NCI-H82 treated with DMSO at 0.1 percent for 48 hours (cell line): ENCODE measurements around the gene MYBPC3.

Experiments
- DNase-seq: peaks from one replicate; lab custom pipeline; 2025; ENCODE audit not compliant: unreplicated experiment; lab: John Stamatoyannopoulos, UW

Gene MYBPC3

GRCh38 chr11:47352556-47352955 lies at the start of gene MYBPC3:
Gene MYBPC3 (minus strand): TSS chr11:47352702. CDS start chr11:47352647, 55 bp downstream.
- no peak for DNase-seq

- DNase-seq: no peak
Observed at GRCh38 chr11:47400768-47401279, 48.3 kb upstream of the MYBPC3 start.

- no peak for DNase-seq
Observed at GRCh38 chr11:47399860-47400767, 47.6 kb upstream of the MYBPC3 start.

- DNase-seq: no peak
Observed at GRCh38 chr11:47398551-47398950, 46.0 kb upstream of the MYBPC3 start.

DNA sequence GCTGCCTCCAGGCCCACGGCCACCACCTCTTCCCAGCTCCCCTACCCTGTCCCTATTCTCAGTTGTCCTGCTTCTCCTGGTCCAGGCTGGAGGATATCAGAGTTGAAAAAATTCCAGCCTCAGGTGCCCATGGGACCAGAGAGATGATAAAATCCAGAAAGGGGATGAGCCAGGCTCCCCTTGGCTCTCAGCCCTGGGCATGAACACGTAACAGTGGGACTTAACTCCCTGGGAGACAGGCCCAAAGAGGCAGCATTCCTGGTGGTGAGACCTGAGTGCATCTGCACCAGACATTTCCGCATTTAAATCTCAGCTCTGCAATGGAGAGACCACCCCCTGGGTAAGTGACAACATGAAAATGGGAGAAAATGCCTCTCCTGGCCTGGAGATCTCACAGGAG lies 45.5 kb upstream of the MYBPC3 start:
- no peak for DNase-seq

DNA sequence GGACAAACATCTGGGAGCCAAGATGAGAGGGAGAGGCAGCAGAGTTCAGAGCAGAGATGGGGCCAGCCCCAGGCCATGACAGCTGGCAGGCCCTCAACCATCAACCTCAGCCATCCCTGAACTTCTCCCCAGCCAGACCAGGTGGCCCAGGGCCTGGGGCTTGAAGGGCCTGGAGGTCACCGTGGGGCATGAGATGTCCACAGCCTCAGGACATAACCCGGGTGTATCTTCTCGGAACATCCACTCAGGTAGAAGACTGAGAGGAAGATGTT lies 43.5 kb upstream of the MYBPC3 start:
- no peak for DNase-seq

GRCh38 chr11:47395223-47396048 lies 42.9 kb upstream of the MYBPC3 start:
- DNase-seq: no peak

DNA sequence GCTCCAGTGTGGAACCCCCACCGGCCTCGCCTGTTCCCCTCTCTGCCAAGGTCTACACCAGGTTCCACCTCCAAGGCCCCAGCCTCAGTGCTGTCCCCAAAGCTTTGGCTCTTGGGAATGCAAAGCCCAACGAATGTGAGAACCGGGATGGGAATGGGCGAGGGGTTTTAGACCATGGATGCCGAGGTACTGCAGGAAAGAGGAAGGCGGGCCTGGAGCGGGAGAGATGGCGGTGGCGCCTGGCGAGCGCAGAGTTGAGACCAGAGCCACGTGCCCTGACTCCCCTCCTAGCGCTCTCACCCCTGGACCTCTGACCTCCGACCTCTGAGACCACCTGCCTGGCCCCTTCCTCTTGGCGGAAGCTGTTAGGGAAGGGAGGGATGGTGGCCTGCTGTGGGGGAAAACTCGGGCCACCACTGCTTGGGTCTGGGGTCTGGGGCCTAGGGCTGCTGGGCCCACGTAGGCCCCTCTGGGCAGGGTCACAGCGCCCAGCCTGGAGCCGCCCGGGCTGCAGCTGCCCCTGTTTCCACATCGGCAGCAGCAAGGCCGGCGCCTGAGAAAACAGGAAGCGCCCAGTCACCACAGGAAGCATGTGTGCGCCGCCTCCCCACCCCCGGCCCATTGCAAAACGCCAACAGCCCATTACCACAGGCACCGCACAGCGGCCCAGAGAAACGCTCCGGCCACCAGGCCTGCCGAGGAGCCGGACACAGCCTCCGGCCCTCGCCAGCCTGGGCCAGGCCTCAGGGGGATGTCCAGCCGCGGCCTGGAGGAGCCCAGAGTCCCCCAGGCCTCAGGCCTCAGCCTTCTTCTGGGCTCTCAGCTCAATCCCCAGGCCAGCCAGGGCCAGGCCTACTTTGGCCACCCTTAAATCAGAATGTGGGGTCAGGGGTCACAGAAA lies 42.1 kb upstream of the MYBPC3 start:
- no peak for DNase-seq

DNA sequence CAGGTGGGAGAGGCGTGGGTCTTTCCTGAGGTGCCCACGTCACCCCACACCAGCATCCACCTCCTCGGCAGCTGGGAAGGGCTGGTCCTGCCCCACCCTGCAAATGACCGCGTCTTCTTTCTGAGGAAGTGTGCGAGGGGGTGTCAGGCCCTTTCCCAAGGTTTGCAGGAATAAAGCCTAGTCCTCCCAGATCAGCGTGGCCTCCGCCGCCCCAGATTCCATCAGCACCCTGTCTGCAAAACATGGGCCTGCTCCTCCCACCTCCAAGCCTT lies 41.5 kb upstream of the MYBPC3 start:
- DNase-seq: no peak

- no peak for DNase-seq
Observed at GRCh38 chr11:47393163-47394049, 40.9 kb upstream of the MYBPC3 start.

- DNase-seq: no peak
Observed at GRCh38 chr11:47392546-47393162, 40.2 kb upstream of the MYBPC3 start.

GRCh38 chr11:47391711-47392432 lies 39.4 kb upstream of the MYBPC3 start:
- DNase-seq: no peak

- DNase-seq: no peak
Observed at GRCh38 chr11:47391077-47391583, 38.6 kb upstream of the MYBPC3 start.

GRCh38 chr11:47390422-47390760 lies 37.9 kb upstream of the MYBPC3 start:
- DNase-seq: no peak

DNA sequence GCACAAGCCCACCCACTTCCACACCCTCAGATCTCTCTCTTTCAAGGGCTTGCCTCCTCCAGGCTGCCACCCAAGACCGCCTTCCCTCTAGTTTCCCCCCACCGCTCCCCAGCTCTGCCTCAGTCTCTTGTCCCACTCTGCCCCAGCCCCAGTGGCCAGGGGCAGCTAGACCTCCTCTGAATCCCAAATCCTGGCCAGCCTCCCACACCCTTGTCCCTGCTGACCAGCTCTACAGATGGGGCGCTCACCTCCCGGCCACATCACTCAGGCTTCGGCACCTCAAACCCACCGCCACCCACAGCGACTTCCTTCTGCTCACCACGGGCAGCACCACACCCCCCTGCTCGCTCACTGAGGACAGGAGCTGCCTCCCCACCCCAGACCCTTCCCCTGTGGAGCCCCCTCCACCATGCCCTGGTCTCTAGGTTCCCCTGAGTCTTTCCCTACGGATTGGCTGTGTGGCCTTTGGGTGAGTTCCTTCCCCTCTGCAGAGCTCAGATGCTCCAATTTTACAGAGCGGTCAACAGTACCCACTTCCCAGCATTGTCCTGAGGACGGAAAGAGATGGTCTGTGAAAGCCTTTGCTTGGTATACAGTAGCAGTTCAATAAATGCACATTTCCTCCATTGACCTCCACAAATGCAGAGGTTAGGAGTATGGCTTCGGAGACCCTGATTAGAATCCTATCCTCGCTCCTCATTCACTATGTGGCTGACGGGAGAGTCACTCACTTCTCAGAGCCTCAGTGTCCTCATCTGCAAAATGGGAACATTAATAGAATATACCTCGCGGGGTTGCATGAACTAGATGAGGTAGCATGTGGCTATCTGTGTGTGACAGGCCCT lies 37.3 kb upstream of the MYBPC3 start:
- DNase-seq: no peak

GRCh38 chr11:47388697-47389576 lies 36.4 kb upstream of the MYBPC3 start:
- no peak for DNase-seq
